GM12874 (cell line): ENCODE measurements around the gene HOXD4.

Experiments used
- TF ChIP-seq, protein P1 (sequence below): IDR thresholded peaks from 2 replicates; pipeline ENCODE4 v1.5.1; 2011; ENCODE audit warnings: low read depth, mild to moderate bottlenecking, control low read depth, low read length, moderate library complexity; ENCODE audit not compliant: insufficient read depth

HOXD4 gene

DNA sequence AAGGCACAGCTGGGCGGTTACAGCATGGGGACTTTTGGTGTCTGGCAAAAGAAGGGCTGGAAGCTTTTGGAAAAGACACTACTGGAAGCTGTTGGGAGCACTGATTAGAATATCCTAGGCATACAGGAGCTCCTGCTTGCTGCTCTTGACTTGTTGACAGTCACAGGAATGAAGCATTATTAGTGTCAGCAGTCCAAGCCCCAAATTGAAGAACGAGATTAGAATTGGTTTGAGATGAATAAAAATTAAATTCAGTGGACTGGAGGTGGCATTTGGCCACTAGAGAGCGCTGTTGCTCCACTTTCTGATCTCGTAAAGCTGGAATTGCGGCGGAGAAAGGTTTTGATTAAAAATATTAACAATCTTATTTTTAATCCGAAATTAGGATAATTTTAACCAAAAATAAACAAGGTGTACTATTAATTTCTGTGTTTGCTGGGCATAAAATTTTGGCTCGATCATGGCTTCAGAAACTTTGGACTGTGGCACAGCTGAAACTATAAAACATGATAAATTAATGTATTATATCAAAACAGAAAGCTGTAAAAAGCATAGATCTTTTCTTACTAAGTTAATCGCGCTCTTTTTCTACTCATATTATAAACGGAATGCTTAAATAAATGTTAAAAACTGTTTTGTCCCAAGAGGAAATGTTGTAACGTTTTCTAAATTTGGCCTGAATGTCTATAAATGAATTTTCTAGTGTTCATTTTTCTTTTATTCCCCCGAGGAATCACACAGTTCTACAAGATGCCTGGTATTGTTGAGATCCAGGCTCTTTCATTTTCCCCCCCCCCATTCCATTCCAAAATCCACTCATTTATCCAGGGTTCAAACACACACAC, 24.2 kb upstream of the HOXD4 start:
- TF ChIP-seq, protein P1, sequence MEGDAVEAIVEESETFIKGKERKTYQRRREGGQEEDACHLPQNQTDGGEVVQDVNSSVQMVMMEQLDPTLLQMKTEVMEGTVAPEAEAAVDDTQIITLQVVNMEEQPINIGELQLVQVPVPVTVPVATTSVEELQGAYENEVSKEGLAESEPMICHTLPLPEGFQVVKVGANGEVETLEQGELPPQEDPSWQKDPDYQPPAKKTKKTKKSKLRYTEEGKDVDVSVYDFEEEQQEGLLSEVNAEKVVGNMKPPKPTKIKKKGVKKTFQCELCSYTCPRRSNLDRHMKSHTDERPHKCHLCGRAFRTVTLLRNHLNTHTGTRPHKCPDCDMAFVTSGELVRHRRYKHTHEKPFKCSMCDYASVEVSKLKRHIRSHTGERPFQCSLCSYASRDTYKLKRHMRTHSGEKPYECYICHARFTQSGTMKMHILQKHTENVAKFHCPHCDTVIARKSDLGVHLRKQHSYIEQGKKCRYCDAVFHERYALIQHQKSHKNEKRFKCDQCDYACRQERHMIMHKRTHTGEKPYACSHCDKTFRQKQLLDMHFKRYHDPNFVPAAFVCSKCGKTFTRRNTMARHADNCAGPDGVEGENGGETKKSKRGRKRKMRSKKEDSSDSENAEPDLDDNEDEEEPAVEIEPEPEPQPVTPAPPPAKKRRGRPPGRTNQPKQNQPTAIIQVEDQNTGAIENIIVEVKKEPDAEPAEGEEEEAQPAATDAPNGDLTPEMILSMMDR = peak; percentile 51; the same call in 1 of the 2 replicates

DNA sequence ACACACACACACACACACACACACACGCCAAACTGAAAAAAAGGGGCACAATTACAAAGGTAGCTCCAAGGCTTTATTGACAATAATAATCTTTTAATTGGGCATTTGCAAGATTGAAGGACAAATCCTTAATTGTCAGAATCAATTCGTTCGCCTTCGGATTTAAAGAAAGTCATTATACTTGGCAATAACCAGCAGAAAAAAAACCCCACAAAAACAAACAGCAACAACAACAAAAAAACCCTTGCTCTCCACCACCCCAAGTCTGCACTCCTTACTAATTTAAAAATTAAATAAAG, 23.6 kb upstream of the HOXD4 start:
- TF ChIP-seq, protein P1 = no peak

DNA sequence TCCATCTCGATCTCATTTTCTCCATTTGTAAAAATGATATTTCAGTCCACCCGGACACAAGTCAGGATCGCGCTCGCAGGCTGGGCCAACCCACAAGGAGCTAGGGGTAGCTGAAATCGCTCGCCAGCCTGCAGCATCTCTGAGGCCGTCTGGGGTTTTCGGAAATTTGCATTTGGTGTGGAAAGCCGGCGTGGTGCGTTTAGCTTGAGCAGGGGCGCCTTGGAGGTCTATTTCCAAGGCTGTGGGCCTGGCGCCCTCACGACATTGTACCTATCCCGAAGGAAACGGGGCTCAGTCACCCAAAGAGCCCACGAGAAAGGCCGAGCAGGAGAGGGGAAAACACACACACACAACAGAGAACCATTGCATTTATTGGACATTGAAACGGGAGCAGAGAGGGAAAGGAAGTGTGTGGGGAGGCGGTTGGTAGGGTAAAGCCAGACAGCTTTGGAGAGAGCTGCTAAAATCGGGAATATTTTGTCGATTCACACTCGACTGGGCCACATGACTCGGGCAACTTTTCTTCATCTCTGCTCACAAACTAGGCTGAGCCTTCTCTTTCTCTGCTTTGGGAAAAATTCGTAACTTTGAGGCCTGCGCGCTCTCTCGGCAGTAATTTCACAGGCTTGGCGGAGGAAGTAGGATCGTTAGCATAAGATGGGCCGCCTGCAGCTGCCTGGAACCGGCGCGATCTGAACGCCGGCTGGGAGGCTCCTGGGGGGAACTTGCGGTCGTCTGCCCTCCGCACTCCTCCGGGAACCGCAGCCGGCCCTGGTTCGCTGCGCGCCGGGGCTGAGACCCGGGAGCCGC, 23.0 kb upstream of the HOXD4 start:
- TF ChIP-seq, protein P1 = no peak

DNA sequence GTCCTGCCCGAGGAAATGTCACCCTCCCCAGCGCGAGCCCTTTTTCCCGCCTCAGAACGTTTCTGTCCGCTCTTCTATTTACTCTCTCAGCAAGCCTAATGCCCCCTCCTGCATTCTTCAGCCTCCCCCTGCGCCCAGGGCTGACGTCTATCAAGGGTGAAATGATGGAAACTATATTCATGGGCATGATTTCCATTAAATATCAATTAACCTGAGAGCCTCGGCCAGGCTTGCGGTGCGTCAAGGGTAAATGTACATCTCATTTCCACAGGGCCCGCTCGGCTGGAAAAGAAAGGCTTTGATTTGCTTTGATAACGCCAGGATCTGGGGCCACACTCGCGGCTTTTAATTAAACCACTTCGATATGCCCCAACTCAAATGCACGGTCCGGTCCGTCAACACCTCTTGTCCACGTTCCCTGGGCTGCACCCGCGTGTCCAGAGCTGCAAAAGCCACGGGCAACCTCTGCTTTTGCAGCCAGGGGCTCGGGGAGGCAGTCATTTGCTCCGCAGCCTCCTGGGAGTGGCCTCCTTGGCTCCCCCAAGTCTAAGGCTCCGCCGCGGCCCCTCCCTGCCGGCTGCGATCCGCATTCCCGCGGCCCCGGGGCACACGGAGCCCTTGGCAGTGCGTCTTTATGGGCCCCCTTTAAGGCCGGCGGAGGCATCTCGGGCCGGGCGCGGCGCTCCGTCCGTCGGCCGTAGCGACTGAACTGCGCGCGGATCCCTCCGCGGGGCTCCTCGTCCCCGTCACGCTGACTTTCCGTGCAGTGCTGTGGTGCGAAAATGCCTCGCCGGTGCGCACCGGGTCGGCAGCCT, 22.2 kb upstream of the HOXD4 start, which contains the start of gene HOXD8:
Gene HOXD8 (plus strand): TSS at position 724 of the 815 bp plus-strand sequence. CDS start 662 bp downstream, outside the sequence.
- TF ChIP-seq, protein P1 = no peak

DNA sequence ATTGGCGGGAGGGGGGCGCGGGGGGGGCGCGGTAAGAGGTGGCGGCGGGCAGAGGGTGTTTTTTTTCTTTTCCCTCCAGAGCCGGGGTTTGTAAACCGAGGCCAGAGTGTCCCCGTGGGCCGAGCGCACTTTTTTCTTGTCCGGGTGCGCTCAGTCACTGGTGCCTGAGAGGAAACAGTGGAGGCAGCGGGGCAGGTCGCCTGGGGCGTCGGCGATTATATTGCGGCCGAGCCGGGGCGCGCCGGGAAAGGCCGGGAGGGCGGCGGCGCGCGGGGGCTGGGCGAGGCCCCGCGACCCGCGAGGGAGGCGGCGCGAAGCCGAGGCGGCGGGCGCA, 21.6 kb upstream of the HOXD4 start:
- TF ChIP-seq, protein P1 = no peak

DNA sequence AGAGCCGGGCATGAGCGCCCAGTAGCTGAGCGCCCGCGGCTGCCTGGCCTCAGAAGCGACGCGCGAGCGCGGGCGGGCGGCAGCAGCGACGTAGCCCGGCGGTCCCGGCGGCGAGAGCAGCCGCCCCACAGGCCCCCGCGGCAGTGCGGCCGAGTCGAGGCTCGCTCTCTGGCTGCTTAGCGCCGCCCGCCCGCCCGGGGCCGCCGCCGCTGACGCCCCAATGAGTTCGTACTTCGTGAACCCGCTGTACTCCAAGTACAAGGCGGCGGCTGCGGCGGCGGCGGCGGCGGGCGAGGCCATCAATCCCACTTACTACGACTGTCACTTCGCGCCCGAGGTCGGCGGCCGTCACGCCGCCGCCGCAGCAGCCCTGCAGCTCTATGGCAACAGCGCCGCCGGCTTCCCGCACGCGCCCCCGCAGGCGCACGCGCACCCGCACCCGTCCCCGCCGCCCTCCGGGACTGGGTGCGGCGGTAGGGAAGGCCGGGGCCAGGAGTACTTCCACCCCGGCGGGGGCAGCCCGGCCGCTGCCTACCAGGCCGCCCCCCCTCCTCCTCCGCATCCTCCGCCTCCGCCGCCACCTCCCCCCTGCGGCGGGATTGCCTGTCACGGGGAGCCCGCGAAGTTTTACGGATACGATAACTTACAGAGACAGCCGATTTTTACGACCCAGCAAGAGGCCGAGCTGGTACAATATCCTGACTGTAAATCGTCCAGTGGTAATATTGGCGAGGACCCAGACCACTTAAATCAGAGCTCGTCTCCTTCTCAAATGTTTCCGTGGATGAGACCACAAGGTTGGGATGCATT, 21.0 kb upstream of the HOXD4 start:
- TF ChIP-seq, protein P1 = no peak
